Liver (tissue), 9 donors: ENCODE data around the gene TGM2. TPM values are rescaled to one million over a fixed set of nuclear protein-coding genes. Genes with fewer than 3 reads are reported as not detected.

ENCODE experiments used
- DNase-seq: peaks from one replicate; pipeline ENCODE4 v3.0.0-alpha.2; 2017; ENCODE audit warnings: low spot score
- H3K27ac ChIP-seq, 2 donors: one replicate each; pipeline ENCODE4 v1.7.0; 2013; ENCODE audit warnings: inconsistent platforms in 2 of 2, low read length in 2 of 2, control low read depth in 1 of 2, low read depth in 1 of 2, mild to moderate bottlenecking in 1 of 2
- H3K27me3 ChIP-seq, 4 donors: one replicate each; pipeline versions ENCODE4 v1.6.1 to v1.7.0; 2013; ENCODE audit warnings: low read length in 3 of 4, inconsistent platforms in 1 of 4, mild to moderate bottlenecking in 1 of 4, moderate library complexity in 1 of 4; ENCODE audit not compliant: control insufficient read depth in 4 of 4, insufficient read depth in 4 of 4
- H3K36me3 ChIP-seq, 4 donors: one replicate each; pipeline versions ENCODE4 v1.6.1 to v1.7.0; 2013; ENCODE audit warnings: low read length in 3 of 4, mild to moderate bottlenecking in 3 of 4, low read depth in 1 of 4, moderate library complexity in 1 of 4; ENCODE audit not compliant: control insufficient read depth in 4 of 4, insufficient read depth in 3 of 4
- H3K4me1 ChIP-seq, 4 donors: one replicate each; pipeline versions ENCODE4 v1.6.1 to v1.7.0; 2013; ENCODE audit warnings: low read length in 3 of 4, mild to moderate bottlenecking in 3 of 4, moderate library complexity in 1 of 4; ENCODE audit not compliant: control insufficient read depth in 4 of 4, insufficient read depth in 4 of 4
- H3K4me3 ChIP-seq, 3 donors: one replicate each; pipeline versions ENCODE4 v1.6.1 to v1.7.0; 2013; ENCODE audit warnings: low read length in 3 of 3, control low read depth in 1 of 3, low read depth in 1 of 3, mild to moderate bottlenecking in 1 of 3
- H3K9ac ChIP-seq, 2 donors: one replicate each; pipeline ENCODE4 v1.7.0; 2013; ENCODE audit warnings: low read length in 2 of 2, mild to moderate bottlenecking in 2 of 2, moderate library complexity in 2 of 2, control low read depth in 1 of 2, low read depth in 1 of 2
- H3K9me3 ChIP-seq, 4 donors: one replicate each; pipeline versions ENCODE4 v1.6.1 to v1.7.0; 2013; ENCODE audit warnings: low read length in 3 of 4; ENCODE audit not compliant: control insufficient read depth in 4 of 4
- ATF3 ChIP-seq: IDR thresholded peaks from 2 replicates; pipeline ENCODE4 v1.6.1; 2016; ENCODE audit warnings: antibody characterized with exemption
- CTCF ChIP-seq: fragments of 150-350 bp; IDR thresholded peaks from 2 replicates; pipeline ENCODE4 v1.5.1; 2017; ENCODE audit warnings: improper control_type of control experiment, low read depth, low read length; ENCODE audit not compliant: missing input control
- EGR1 ChIP-seq, 2 donors: IDR thresholded peaks; 2 replicates each; pipeline ENCODE4 v1.6.1; 2016 to 2018; ENCODE audit warnings: antibody characterized with exemption in 2 of 2, low read depth in 2 of 2
- FOXA2 ChIP-seq: IDR thresholded peaks from 2 replicates; pipeline ENCODE4 v1.6.1; 2016; ENCODE audit warnings: antibody characterized with exemption
- HNF4A ChIP-seq, 2 donors: conservative IDR thresholded peaks; 2 replicates each; pipeline ENCODE4 v1.6.1; 2016; ENCODE audit warnings: antibody characterized with exemption in 2 of 2, mild to moderate bottlenecking in 2 of 2
- HNF4G ChIP-seq: IDR thresholded peaks from 2 replicates; pipeline ENCODE4 v1.6.1; 2016; ENCODE audit warnings: antibody characterized with exemption
- JUND ChIP-seq, 2 donors: IDR thresholded peaks; 2 replicates each; pipeline ENCODE4 v1.6.1; 2016; ENCODE audit warnings: antibody characterized with exemption in 2 of 2
- MAX ChIP-seq: IDR thresholded peaks from 2 replicates; pipeline ENCODE4 v1.6.1; 2016; ENCODE audit warnings: antibody characterized with exemption
- NR2F2 ChIP-seq: IDR thresholded peaks from 2 replicates; pipeline ENCODE4 v1.6.1; 2016; ENCODE audit warnings: antibody characterized with exemption
- RAD21 ChIP-seq, 2 donors: IDR thresholded peaks; 2 replicates each; pipeline ENCODE4 v1.6.1; 2016; ENCODE audit warnings: antibody characterized with exemption in 2 of 2, mild to moderate bottlenecking in 2 of 2
- REST ChIP-seq: IDR thresholded peaks from 2 replicates; pipeline ENCODE4 v1.6.1; 2016; ENCODE audit warnings: antibody characterized with exemption, mild to moderate bottlenecking
- RXRA ChIP-seq, 2 donors: IDR thresholded peaks; 2 replicates each; pipeline ENCODE4 v1.6.1; 2017 to 2018; ENCODE audit warnings: antibody characterized with exemption in 2 of 2, mild to moderate bottlenecking in 1 of 2
- SP1 ChIP-seq: IDR thresholded peaks from 2 replicates; pipeline ENCODE4 v1.6.1; 2018; ENCODE audit warnings: antibody characterized with exemption, mild to moderate bottlenecking
- TAF1 ChIP-seq: conservative IDR thresholded peaks from 2 replicates; pipeline ENCODE4 v1.6.1; 2016; ENCODE audit warnings: antibody characterized with exemption, mild to moderate bottlenecking
- YY1 ChIP-seq: IDR thresholded peaks from 2 replicates; pipeline ENCODE4 v1.6.1; 2016; ENCODE audit warnings: antibody characterized with exemption, mild to moderate bottlenecking
- WGBS: extraction: QIAGEN DNeasy Blood & Tissue Kit; methylation state at CpG from one replicate; pipeline ENCODE4 v1.1.7; 2013; 5-methylcytosine and 5-hydroxymethylcytosine counted together
- polyA plus RNA-seq, 2 donors: library from polyadenylated mRNA; stranded (reverse) in 1 of 2; unstranded in 1 of 2; fragments of 200-250 nt in 1 of 2; fragments of >200 nt in 1 of 2; fragmentation: Nextera tagmentation in 1 of 2; extraction: Ambion mirVana in 1 of 2; gene quantifications; one replicate each; pipeline versions ENCODE4 v1.2.1 to v1.2.3, GENCODE V29; 2013 to 2015
- total RNA-seq, 2 donors: library from RNA; depleted of rRNA; stranded (reverse); fragments of >200 nt; gene quantifications; one replicate each; pipeline ENCODE4 v1.2.3, GENCODE V29; 2014
- donor health status: healthy.
- donor health status: healthy.
- donor health status: healthy.
- donor health status: healthy.
- donor health status: healthy.

TGM2 gene
- total and polyA plus RNA-seq, 4 donors = 106 to 375 (median 190) TPM

GRCh38 chr20:38145729-38146075 lies 19.4 kb downstream of the TGM2 start:
- WGBS = 60% methylated on average over 4 of the region's 4 CpGs
- Histone ChIP-seq H3K4me3 (no peak overlapping the region), H3K36me3 (peaks cover 7 to 51% (median 37%) of the 10 kb centered on the region in 4 donors), H3K27me3 (no peaks in the 10 kb centered on the region), H3K9ac (no peak overlapping the region), H3K4me1 (peaks cover 18 to 78% (median 55%) of the 10 kb centered on the region in 4 donors), H3K9me3 (no peaks in the 10 kb centered on the region), H3K27ac (peak overlapping the region; percentile 83 to 92)
- peak; percentile 27 for TF ChIP-seq NR2F2
- TF ChIP-seq MAX = no peak
- no peak for DNase-seq

- H3K9ac ChIP-seq = peak overlapping the region in 1 of 2 donors; percentile 56
- H3K4me1 ChIP-seq = peaks cover 18 to 73% (median 50%) of the 10 kb centered on the region in 4 donors
- H3K27me3 ChIP-seq = no peaks in the 10 kb centered on the region
- TF ChIP-seq FOXA2 (no peak), RAD21 (IDR thresholded peaks at IDR 0.05) (no peak), HNF4A (conservative IDR thresholded peaks at IDR 0.05) (peak in 1 of 2 donors; percentile 32), HNF4G (no peak), REST (peak; percentile 20), RXRA (IDR thresholded peaks at IDR 0.05) (no peak), JUND (IDR thresholded peaks at IDR 0.05) (peak; percentile 75 to 76), CTCF (no peak), ATF3 (peak; percentile 86)
- H3K9me3 ChIP-seq = no peaks in the 10 kb centered on the region
- H3K4me3 ChIP-seq = no peak overlapping the region
- H3K27ac ChIP-seq = peak overlapping the region; percentile 83 to 92
- 42% methylated on average over 9 of the region's 9 CpGs for WGBS
- no peak for DNase-seq
- H3K36me3 ChIP-seq = peaks cover 6 to 48% (median 36%) of the 10 kb centered on the region in 4 donors
Measured at GRCh38 chr20:38144974-38145728, 19.9 kb downstream of the TGM2 start.

GRCh38 chr20:38144598-38144973 lies 20.5 kb downstream of the TGM2 start:
- H3K4me3 ChIP-seq = no peak overlapping the region
- no peaks in the 10 kb centered on the region for H3K9me3 ChIP-seq
- peak overlapping the region; percentile 83 to 92 for H3K27ac ChIP-seq
- H3K27me3 ChIP-seq = no peaks in the 10 kb centered on the region
- peaks cover 9 to 51% (median 39%) of the 10 kb centered on the region in 4 donors for H3K36me3 ChIP-seq
- H3K4me1 ChIP-seq = peaks cover 16 to 67% (median 47%) of the 10 kb centered on the region in 4 donors
- no peak for DNase-seq
- WGBS = 34% methylated on average over 5 of the region's 5 CpGs
- TF ChIP-seq ATF3 (no peak), TAF1 (no peak), HNF4A (conservative IDR thresholded peaks at IDR 0.05) (peak; percentile 86 to 89), YY1 (peak; percentile 25), SP1 (peak; percentile 35), FOXA2 (no peak), MAX (peak; percentile 27), JUND (IDR thresholded peaks at IDR 0.05) (peak in 1 of 2 donors; percentile 40), RXRA (IDR thresholded peaks at IDR 0.05) (peak; percentile 65 to 85), REST (peak; percentile 30), EGR1 (IDR thresholded peaks at IDR 0.05; ENCODE audit: low read depth in 2 of 2) (no peak), HNF4G (peak; percentile 44)
- H3K9ac ChIP-seq = peak overlapping the region in 1 of 2 donors; percentile 56
